ENCODE results near the gene GPATCH2. TPM values are rescaled to one million over a fixed set of nuclear protein-coding genes. Genes with fewer than 3 reads are reported as not detected.

GPATCH2 gene
- polyA plus RNA-seq, 1 of the 3 experiments (the other 2 are of a cell fraction) = 4.2 TPM

DNA sequence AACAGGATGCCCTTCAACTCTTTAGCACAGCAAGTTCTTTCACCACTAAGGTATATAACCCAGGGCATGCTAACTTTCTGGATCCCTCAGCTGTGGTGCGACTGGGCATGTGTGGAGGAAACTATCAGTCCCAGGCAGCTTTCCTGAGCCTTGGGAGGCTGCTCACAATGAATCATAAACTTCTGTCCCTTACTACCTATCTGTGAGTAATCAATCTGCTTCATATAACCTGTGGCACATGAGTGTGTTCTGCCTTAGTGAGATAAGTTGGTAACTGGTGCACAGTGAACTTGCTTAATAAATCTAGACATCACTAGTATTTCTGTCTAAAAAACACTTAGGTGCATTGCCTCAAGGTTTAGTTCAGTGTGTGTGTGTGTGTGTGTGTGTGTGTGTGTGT is 158.0 kb downstream of the GPATCH2 start:
- Histone ChIP-seq H3K27ac (ENCODE audit: low read depth in 2 of 2, low read length in 1 of 2) (no peak overlapping the region), H3F3A (replicated peaks; ENCODE audit: insufficient read depth) (no peaks in the 10 kb centered on the region), H3K9ac (no peak overlapping the region), H3K79me2 (ENCODE audit: insufficient read depth) (no peaks in the 10 kb centered on the region), H3K9me3 (no peaks in the 10 kb centered on the region), H3K9me2 (no peaks in the 10 kb centered on the region), H3K4me2 (no peak overlapping the region), H3K4me1 (ENCODE audit: control insufficient read depth in 1 of 2, insufficient read depth in 2 of 2, low read depth in 1 of 2, low read length in 1 of 2) (peaks cover 0 to 7% of the 10 kb centered on the region in 2 experiments; a peak in 1 of 4 replicates), H3K27me3 (ENCODE audit: insufficient read depth) (no peaks in the 10 kb centered on the region), H3K36me3 (replicated peaks in 1 of 2; ENCODE audit: control insufficient read depth in 1 of 2, insufficient read depth in 2 of 2, low read length in 1 of 2) (peaks cover 6 to 17% of the 10 kb centered on the region in 2 experiments), H2AFZ (ENCODE audit: low read depth) (no peak overlapping the region), H3K4me3 (ENCODE audit: low read depth in 2 of 2, low read length in 1 of 2) (no peak overlapping the region), H4K20me1 (ENCODE audit: insufficient read depth) (no peaks in the 10 kb centered on the region)
- ChIA-PET CTCF (no interaction called here), POLR2A (no interaction called here)
- TF ChIP-seq, protein P1, sequence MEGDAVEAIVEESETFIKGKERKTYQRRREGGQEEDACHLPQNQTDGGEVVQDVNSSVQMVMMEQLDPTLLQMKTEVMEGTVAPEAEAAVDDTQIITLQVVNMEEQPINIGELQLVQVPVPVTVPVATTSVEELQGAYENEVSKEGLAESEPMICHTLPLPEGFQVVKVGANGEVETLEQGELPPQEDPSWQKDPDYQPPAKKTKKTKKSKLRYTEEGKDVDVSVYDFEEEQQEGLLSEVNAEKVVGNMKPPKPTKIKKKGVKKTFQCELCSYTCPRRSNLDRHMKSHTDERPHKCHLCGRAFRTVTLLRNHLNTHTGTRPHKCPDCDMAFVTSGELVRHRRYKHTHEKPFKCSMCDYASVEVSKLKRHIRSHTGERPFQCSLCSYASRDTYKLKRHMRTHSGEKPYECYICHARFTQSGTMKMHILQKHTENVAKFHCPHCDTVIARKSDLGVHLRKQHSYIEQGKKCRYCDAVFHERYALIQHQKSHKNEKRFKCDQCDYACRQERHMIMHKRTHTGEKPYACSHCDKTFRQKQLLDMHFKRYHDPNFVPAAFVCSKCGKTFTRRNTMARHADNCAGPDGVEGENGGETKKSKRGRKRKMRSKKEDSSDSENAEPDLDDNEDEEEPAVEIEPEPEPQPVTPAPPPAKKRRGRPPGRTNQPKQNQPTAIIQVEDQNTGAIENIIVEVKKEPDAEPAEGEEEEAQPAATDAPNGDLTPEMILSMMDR (IDR thresholded peaks at IDR 0.05) = no peak
- TF ChIP-seq, protein P2, sequence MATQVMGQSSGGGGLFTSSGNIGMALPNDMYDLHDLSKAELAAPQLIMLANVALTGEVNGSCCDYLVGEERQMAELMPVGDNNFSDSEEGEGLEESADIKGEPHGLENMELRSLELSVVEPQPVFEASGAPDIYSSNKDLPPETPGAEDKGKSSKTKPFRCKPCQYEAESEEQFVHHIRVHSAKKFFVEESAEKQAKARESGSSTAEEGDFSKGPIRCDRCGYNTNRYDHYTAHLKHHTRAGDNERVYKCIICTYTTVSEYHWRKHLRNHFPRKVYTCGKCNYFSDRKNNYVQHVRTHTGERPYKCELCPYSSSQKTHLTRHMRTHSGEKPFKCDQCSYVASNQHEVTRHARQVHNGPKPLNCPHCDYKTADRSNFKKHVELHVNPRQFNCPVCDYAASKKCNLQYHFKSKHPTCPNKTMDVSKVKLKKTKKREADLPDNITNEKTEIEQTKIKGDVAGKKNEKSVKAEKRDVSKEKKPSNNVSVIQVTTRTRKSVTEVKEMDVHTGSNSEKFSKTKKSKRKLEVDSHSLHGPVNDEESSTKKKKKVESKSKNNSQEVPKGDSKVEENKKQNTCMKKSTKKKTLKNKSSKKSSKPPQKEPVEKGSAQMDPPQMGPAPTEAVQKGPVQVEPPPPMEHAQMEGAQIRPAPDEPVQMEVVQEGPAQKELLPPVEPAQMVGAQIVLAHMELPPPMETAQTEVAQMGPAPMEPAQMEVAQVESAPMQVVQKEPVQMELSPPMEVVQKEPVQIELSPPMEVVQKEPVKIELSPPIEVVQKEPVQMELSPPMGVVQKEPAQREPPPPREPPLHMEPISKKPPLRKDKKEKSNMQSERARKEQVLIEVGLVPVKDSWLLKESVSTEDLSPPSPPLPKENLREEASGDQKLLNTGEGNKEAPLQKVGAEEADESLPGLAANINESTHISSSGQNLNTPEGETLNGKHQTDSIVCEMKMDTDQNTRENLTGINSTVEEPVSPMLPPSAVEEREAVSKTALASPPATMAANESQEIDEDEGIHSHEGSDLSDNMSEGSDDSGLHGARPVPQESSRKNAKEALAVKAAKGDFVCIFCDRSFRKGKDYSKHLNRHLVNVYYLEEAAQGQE (IDR thresholded peaks at IDR 0.05; ENCODE audit: low read depth, low read length) = no peak
- TF ChIP-seq ELF1 (IDR thresholded peaks at IDR 0.05) (no peak), EP300 (IDR thresholded peaks at IDR 0.05; ENCODE audit: borderline replicate concordance in 1 of 2, low read depth in 1 of 2, low read length in 1 of 2) (no peak), RCOR1 (IDR thresholded peaks at IDR 0.05; ENCODE audit: low read length) (no peak), MXI1 (IDR thresholded peaks at IDR 0.05; ENCODE audit: low read depth, low read length) (no peak), RXRA (IDR thresholded peaks at IDR 0.05; ENCODE audit: borderline replicate concordance, low read depth) (no peak)
- WGBS (ENCODE audit: low lambda C conversion rate) = 100% methylated on average over 1 of the region's 1 CpG
- no peak for DNase-seq

DNA sequence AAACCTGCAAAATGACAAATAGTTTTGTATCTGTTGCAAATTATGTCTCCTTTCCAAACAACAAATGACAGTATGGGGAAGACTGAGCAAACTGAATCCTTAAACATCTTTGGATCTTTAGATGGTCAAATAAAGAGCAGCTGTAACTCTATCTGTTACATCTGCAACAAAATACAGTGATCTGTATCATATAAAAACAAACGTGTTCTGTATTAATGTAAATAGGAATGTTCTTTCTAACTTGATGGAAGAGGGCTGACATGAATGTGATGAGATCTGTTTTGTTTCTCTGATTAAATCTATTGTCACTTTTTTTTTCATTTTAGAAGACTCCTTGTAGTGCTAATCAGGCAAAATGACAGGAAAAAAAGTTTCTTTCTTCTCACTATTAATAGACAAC is 159.5 kb downstream of the GPATCH2 start:
- H3K27me3 ChIP-seq (ENCODE audit: insufficient read depth) = no peaks in the 10 kb centered on the region
- H2AFZ ChIP-seq (ENCODE audit: low read depth) = no peak overlapping the region
- peaks cover 0 to 7% of the 10 kb centered on the region in 2 experiments; a peak in 1 of 4 replicates for H3K4me1 ChIP-seq (ENCODE audit: control insufficient read depth in 1 of 2, insufficient read depth in 2 of 2, low read depth in 1 of 2, low read length in 1 of 2)
- WGBS (ENCODE audit: low lambda C conversion rate) = 50% methylated on average over 1 of the region's 1 CpG
- H3K9me3 ChIP-seq = no peaks in the 10 kb centered on the region
- no peaks in the 10 kb centered on the region for H4K20me1 ChIP-seq (ENCODE audit: insufficient read depth)
- H3K27ac ChIP-seq (ENCODE audit: low read depth in 2 of 2, low read length in 1 of 2) = no peak overlapping the region; a peak in 1 of 4 replicates
- no peaks in the 10 kb centered on the region for H3K9me2 ChIP-seq
- CTCF ChIA-PET = no interaction called here
- peak; percentile 5 for DNase-seq
- no peak overlapping the region for H3K4me3 ChIP-seq (ENCODE audit: low read depth in 2 of 2, low read length in 1 of 2)
- no peaks in the 10 kb centered on the region for H3K79me2 ChIP-seq (ENCODE audit: insufficient read depth)
- H3K36me3 ChIP-seq (replicated peaks in 1 of 2; ENCODE audit: control insufficient read depth in 1 of 2, insufficient read depth in 2 of 2, low read length in 1 of 2) = peaks cover 6 to 14% of the 10 kb centered on the region in 2 experiments
- no peak overlapping the region for H3K4me2 ChIP-seq
- TF ChIP-seq GATA2 (CRISPR knock-in tag; IDR thresholded peaks at IDR 0.05) = no peak
- TF ChIP-seq, protein P1 (IDR thresholded peaks at IDR 0.05) = no peak
- no peak for TF ChIP-seq FOSL2 (IDR thresholded peaks at IDR 0.05; ENCODE audit: borderline replicate concordance, low read depth)
- no peaks in the 10 kb centered on the region for H3F3A ChIP-seq (replicated peaks; ENCODE audit: insufficient read depth)
- no peak overlapping the region for H3K9ac ChIP-seq
- POLR2A ChIA-PET = no interaction called here
